Smooth muscle cell (in vitro differentiated cells): ENCODE results near the gene GBE1. TPM values are rescaled to one million over a fixed set of nuclear protein-coding genes. Genes with fewer than 3 reads are reported as not detected.

Experiments
- DNase-seq: peaks from one replicate; lab custom pipeline; 2025; ENCODE audit not compliant: unreplicated experiment; lab: John Stamatoyannopoulos, UW
- H2AFZ ChIP-seq: fragments of 200-600 bp; sonication (generic); 2 replicates; pipeline ENCODE4 v1.6.0; 2016; ENCODE audit warnings: antibody characterized with exemption, low read depth, mild to moderate bottlenecking
- H3F3A ChIP-seq: fragments of 200-600 bp; sonication (generic); 2 replicates; pipeline ENCODE4 v1.6.0; 2017; ENCODE audit warnings: antibody characterized with exemption, low read depth
- H3K27ac ChIP-seq: fragments of 200-600 bp; sonication (generic); 2 replicates; pipeline ENCODE4 v1.5.1; 2016; ENCODE audit warnings: low read depth, mild to moderate bottlenecking
- H3K27me3 ChIP-seq: fragments of 200-600 bp; sonication (generic); 2 replicates; pipeline ENCODE4 v1.6.1; 2016; ENCODE audit warnings: low read depth, mild to moderate bottlenecking
- H3K36me3 ChIP-seq: fragments of 200-600 bp; sonication (generic); 2 replicates; pipeline ENCODE4 v1.5.1; 2016; ENCODE audit warnings: low read depth
- H3K4me1 ChIP-seq: fragments of 200-600 bp; sonication (generic); 2 replicates; pipeline ENCODE4 v1.5.1; 2016; ENCODE audit warnings: low read depth
- H3K4me2 ChIP-seq: fragments of 200-600 bp; sonication (generic); 2 replicates; pipeline ENCODE4 v1.6.0; 2016; ENCODE audit warnings: mild to moderate bottlenecking
- H3K4me3 ChIP-seq: fragments of 200-600 bp; sonication (generic); 2 replicates; pipeline ENCODE4 v1.5.1; 2016; ENCODE audit warnings: mild to moderate bottlenecking
- H3K79me2 ChIP-seq: fragments of 200-600 bp; sonication (generic); 2 replicates; pipeline ENCODE4 v1.6.0; 2016; ENCODE audit warnings: low read depth, mild to moderate bottlenecking
- H3K9ac ChIP-seq: fragments of 200-600 bp; sonication (generic); 2 replicates; pipeline ENCODE4 v1.6.0; 2016; ENCODE audit warnings: low read depth
- H3K9me3 ChIP-seq: fragments of 200-600 bp; sonication (generic); replicated peaks from 2 replicates; pipeline ENCODE4 v1.5.1; 2016; ENCODE audit warnings: low read depth
- H4K20me1 ChIP-seq: fragments of 200-600 bp; sonication (generic); 2 replicates; pipeline ENCODE4 v1.6.0; 2016; ENCODE audit warnings: low read depth
- WGBS: methylation state at CpG from one replicate; pipeline ENCODE4 v1.1.7; 2016; ENCODE audit warnings: low lambda C conversion rate; 5-methylcytosine and 5-hydroxymethylcytosine counted together
- polyA plus RNA-seq: library from polyadenylated mRNA; unstranded; fragments of >200 nt; fragmentation: Nextera tagmentation; extraction: Ambion mirVana; gene quantifications from 2 replicates; pipeline ENCODE4 v1.2.1, GENCODE V29; 2016
- total RNA-seq: library from RNA; depleted of rRNA; stranded (reverse); fragments of >200 nt; gene quantifications from 2 replicates; pipeline ENCODE4 v1.2.3, GENCODE V29; 2014
- TF ChIP-seq, protein P1 (sequence below): fragments of 200-600 bp; sonication (generic); IDR thresholded peaks from 2 replicates; pipeline ENCODE4 v1.5.1; 2017; ENCODE audit warnings: borderline replicate concordance, mild to moderate bottlenecking, antibody characterized with exemption; ENCODE audit not compliant: insufficient read depth, poor library complexity, severe bottlenecking

Gene GBE1
- total and polyA plus RNA-seq, 2 experiments from 2014 or later, result 23.4 to 50.8 TPM

DNA sequence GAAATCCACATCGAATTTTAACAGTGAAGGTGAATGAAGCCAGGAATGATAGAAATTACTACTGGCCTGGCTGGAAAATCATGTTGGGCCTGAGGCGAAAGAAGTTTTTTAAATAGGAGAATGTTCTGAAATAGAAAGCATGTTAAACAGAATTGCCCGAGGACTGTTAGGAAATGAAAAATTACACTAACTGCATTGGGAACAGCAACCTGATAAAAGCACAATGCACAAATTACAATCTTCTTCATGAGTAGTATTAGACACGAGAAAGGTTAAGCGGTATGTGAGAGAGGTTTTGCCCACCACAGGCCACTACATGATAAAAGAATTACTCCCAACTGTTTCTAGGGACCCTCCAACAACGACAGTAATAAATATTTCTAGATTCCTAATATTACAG lies 18.9 kb downstream of the GBE1 start:
- Histone ChIP-seq H3K4me3 (no peak overlapping the region), H3K79me2 (peaks cover 30% of the 10 kb centered on the region), H3K27me3 (no peaks in the 10 kb centered on the region), H3K9ac (peak overlapping the region; percentile 75), H2AFZ (no peak overlapping the region), H3F3A (peaks cover 28% of the 10 kb centered on the region), H3K27ac (peak overlapping the region; percentile 96), H4K20me1 (no peaks in the 10 kb centered on the region), H3K9me3 (no peaks in the 10 kb centered on the region), H3K4me2 (peak overlapping the region; percentile 34), H3K4me1 (peaks cover 24% of the 10 kb centered on the region), H3K36me3 (no peaks in the 10 kb centered on the region)
- WGBS, result 67% methylated on average over 6 of the region's 6 CpGs
- no peak for DNase-seq
- TF ChIP-seq, protein P1, sequence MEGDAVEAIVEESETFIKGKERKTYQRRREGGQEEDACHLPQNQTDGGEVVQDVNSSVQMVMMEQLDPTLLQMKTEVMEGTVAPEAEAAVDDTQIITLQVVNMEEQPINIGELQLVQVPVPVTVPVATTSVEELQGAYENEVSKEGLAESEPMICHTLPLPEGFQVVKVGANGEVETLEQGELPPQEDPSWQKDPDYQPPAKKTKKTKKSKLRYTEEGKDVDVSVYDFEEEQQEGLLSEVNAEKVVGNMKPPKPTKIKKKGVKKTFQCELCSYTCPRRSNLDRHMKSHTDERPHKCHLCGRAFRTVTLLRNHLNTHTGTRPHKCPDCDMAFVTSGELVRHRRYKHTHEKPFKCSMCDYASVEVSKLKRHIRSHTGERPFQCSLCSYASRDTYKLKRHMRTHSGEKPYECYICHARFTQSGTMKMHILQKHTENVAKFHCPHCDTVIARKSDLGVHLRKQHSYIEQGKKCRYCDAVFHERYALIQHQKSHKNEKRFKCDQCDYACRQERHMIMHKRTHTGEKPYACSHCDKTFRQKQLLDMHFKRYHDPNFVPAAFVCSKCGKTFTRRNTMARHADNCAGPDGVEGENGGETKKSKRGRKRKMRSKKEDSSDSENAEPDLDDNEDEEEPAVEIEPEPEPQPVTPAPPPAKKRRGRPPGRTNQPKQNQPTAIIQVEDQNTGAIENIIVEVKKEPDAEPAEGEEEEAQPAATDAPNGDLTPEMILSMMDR, result no peak

DNA sequence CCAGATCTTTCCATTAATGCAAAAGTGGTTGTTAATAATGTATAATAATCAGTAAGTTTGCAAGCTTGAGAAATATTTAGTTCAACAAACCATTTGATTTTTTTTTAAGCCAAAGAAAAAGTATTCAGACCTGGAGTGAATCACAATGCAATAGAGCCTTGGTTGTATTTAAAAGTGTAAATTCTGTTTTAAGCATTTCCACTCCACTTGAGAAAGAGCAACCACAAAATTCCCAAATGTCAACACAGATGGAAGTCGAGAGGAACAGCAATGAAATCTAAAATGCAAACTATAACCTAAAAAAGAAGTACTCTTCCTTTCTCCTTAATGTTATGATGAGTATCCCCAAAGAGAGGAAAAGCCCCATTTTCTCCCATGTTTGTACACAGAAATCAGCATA lies 20.2 kb downstream of the GBE1 start:
- Histone ChIP-seq H4K20me1 (peaks cover 5% of the 10 kb centered on the region), H3F3A (peaks cover 28% of the 10 kb centered on the region), H3K4me2 (peak overlapping the region; percentile 69), H3K36me3 (no peaks in the 10 kb centered on the region), H3K9ac (peak overlapping the region; percentile 45), H3K27ac (peak overlapping the region; percentile 96), H3K27me3 (no peaks in the 10 kb centered on the region), H2AFZ (peak overlapping the region; percentile 39), H3K79me2 (peaks cover 37% of the 10 kb centered on the region), H3K4me3 (no peak overlapping the region), H3K4me1 (peaks cover 24% of the 10 kb centered on the region), H3K9me3 (no peaks in the 10 kb centered on the region)
- 15% methylated on average over 1 of the region's 1 CpG for WGBS
- TF ChIP-seq, protein P1, result no peak
- no peak for DNase-seq

DNA sequence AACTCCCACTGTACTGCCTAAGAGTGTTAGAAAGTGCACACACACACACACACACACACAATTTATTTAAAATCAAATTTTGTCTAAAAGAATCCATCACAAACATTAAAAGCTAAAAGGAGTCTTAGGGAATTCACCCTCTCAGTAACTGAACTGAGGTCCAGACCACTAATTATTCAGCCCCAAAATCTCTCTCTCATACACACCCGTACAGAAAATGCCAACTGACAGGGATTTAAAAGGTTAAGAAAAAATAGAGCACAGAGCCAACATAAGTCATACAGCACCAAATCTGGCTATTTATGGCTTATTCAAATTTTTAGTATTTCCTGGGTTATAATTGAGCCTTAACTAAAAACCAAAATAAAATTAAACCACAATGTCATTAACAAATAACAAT lies 20.7 kb downstream of the GBE1 start:
- Histone ChIP-seq H4K20me1 (peaks cover 5% of the 10 kb centered on the region), H3K9me3 (no peaks in the 10 kb centered on the region), H3K4me2 (peak overlapping the region; percentile 69), H3K27ac (peak overlapping the region; percentile 96), H3K79me2 (peaks cover 37% of the 10 kb centered on the region), H3F3A (peaks cover 28% of the 10 kb centered on the region), H3K27me3 (no peaks in the 10 kb centered on the region), H3K9ac (peak overlapping the region; percentile 45), H2AFZ (no peak overlapping the region), H3K4me3 (no peak overlapping the region), H3K36me3 (no peaks in the 10 kb centered on the region), H3K4me1 (peaks cover 24% of the 10 kb centered on the region)
- 76% methylated on average over 1 of the region's 1 CpG for WGBS
- TF ChIP-seq, protein P1, result no peak
- DNase-seq, result no peak

DNA sequence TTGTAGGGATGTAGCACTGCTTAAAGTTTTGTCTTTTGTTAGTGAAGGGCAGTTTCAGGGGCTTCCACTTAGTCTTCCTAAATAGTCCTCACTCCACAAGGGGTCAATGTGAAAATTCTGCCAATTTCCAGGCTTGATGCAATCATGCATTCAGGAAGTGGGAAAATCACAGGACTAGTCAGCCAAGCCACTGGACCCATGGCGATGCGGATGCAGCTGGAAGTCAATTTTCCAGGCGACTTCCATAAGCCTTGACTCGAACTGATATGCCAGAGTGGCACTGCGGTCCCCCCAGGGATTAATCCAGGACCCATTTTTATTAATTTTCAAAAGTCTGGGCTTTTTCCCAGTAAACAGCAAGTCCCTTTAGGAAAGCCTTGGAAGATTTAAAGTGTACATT lies 26.1 kb downstream of the GBE1 start:
- Histone ChIP-seq H4K20me1 (peaks cover 5% of the 10 kb centered on the region), H3K36me3 (no peaks in the 10 kb centered on the region), H2AFZ (no peak overlapping the region), H3K9ac (no peak overlapping the region), H3K9me3 (no peaks in the 10 kb centered on the region), H3F3A (no peaks in the 10 kb centered on the region), H3K4me1 (no peaks in the 10 kb centered on the region), H3K27me3 (no peaks in the 10 kb centered on the region), H3K4me2 (no peak overlapping the region), H3K27ac (no peak overlapping the region), H3K79me2 (peaks cover 25% of the 10 kb centered on the region), H3K4me3 (no peak overlapping the region)
- DNase-seq, result no peak
- TF ChIP-seq, protein P1, result no peak
- 94% methylated on average over 5 of the region's 5 CpGs for WGBS
